Neutrophil (primary cell): Measurements from ENCODE around the gene HEMGN.

ENCODE experiments used
- H3K27ac ChIP-seq: fragments of 200-600 bp; sonication (generic); 2 replicates; pipeline ENCODE4 v1.5.1; 2016; ENCODE audit warnings: mild to moderate bottlenecking, moderate library complexity
- H3K27me3 ChIP-seq: fragments of 200-600 bp; sonication (generic); 2 replicates; pipeline ENCODE4 v1.6.0; 2016; ENCODE audit warnings: mild to moderate bottlenecking
- H3K36me3 ChIP-seq: fragments of 200-600 bp; sonication (generic); 2 replicates; pipeline ENCODE4 v1.5.1; 2017
- H3K4me1 ChIP-seq, 2 experiments: fragments of 200-600 bp in 1 of 2; sonication (generic) in 1 of 2; 1 replicate in 1 of 2; 2 replicates in 1 of 2; pipeline versions ENCODE4 v1.5.1 to v1.6.1; 2013 to 2016; ENCODE audit warnings: low read depth in 1 of 2, low read length in 1 of 2, mild to moderate bottlenecking in 1 of 2, moderate library complexity in 1 of 2; ENCODE audit not compliant: control insufficient read depth in 1 of 2, insufficient read depth in 1 of 2
- H3K4me3 ChIP-seq, 2 experiments: fragments of 200-600 bp in 1 of 2; sonication (generic) in 1 of 2; 1 replicate in 1 of 2; 2 replicates in 1 of 2; pipeline ENCODE4 v1.5.1; 2013 to 2016; ENCODE audit warnings: low read depth in 1 of 2, low read length in 1 of 2, mild to moderate bottlenecking in 1 of 2, moderate library complexity in 1 of 2
- H3K9me3 ChIP-seq: fragments of 200-600 bp; sonication (generic); 2 replicates; pipeline ENCODE4 v1.5.1; 2016
- TF ChIP-seq, protein P1 (sequence below): fragments of 200-600 bp; sonication (generic); IDR thresholded peaks from 2 replicates; pipeline ENCODE4 v1.5.1; 2016; ENCODE audit warnings: antibody characterized with exemption

The HEMGN gene

DNA sequence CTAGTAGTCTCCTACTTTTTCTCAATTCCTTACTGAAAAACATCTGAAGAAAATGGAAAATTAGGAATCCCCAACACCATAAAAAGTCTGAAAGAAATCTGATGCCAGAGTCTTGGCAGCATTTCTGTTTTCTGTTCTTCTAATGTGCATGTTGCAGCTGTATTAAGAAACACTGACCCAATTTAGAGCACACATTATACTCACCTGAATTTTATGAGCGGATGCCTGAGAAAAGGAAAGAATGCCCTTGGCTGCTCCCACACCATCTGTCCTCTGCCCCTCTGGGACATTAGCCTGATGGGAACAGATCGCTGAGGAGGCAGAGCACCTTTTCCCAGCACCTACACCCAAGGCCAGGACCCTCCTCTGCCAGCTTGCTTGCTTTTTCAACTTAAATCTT lies 31.0 kb upstream of the HEMGN start:
- Histone ChIP-seq H3K4me3 (no peak overlapping the region), H3K9me3 (no peaks in the 10 kb centered on the region), H3K36me3 (no peaks in the 10 kb centered on the region), H3K27me3 (no peaks in the 10 kb centered on the region), H3K27ac (no peak overlapping the region), H3K4me1 (no peaks in the 10 kb centered on the region)
- TF ChIP-seq, protein P1, sequence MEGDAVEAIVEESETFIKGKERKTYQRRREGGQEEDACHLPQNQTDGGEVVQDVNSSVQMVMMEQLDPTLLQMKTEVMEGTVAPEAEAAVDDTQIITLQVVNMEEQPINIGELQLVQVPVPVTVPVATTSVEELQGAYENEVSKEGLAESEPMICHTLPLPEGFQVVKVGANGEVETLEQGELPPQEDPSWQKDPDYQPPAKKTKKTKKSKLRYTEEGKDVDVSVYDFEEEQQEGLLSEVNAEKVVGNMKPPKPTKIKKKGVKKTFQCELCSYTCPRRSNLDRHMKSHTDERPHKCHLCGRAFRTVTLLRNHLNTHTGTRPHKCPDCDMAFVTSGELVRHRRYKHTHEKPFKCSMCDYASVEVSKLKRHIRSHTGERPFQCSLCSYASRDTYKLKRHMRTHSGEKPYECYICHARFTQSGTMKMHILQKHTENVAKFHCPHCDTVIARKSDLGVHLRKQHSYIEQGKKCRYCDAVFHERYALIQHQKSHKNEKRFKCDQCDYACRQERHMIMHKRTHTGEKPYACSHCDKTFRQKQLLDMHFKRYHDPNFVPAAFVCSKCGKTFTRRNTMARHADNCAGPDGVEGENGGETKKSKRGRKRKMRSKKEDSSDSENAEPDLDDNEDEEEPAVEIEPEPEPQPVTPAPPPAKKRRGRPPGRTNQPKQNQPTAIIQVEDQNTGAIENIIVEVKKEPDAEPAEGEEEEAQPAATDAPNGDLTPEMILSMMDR = no peak

DNA sequence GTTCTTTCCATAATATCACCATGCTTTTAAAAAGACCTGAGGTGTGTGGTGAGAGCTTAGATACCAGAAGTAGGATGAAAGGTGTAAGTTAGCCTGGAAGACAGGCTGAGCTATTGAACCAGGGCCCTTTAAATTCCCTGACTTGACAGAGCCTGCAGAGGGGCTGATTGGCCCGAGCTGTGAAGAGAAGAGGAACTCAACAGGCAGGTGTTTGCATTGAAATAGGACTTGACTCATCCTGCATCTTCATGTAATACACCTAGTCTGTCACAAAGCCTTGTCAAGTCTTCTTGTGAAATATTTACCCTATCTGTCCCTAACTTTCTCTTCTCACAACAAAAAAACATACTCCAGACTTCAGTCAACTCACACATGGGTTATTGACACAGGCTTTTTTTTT lies 28.5 kb upstream of the HEMGN start:
- TF ChIP-seq, protein P1 = no peak
- H3K9me3 ChIP-seq = no peaks in the 10 kb centered on the region
- no peaks in the 10 kb centered on the region for H3K4me1 ChIP-seq
- H3K27me3 ChIP-seq = no peaks in the 10 kb centered on the region
- H3K27ac ChIP-seq = no peak overlapping the region
- H3K4me3 ChIP-seq = no peak overlapping the region
- no peaks in the 10 kb centered on the region for H3K36me3 ChIP-seq

GRCh38 chr9:97964901-97965300 lies 26.9 kb upstream of the HEMGN start:
- H3K4me1 ChIP-seq = no peaks in the 10 kb centered on the region
- H3K36me3 ChIP-seq = no peaks in the 10 kb centered on the region
- TF ChIP-seq, protein P1 = no peak
- no peaks in the 10 kb centered on the region for H3K9me3 ChIP-seq
- H3K27me3 ChIP-seq = no peaks in the 10 kb centered on the region
- no peak overlapping the region for H3K27ac ChIP-seq
- H3K4me3 ChIP-seq = no peak overlapping the region

GRCh38 chr9:97963232-97963631 lies 25.3 kb upstream of the HEMGN start:
- Histone ChIP-seq H3K36me3 (no peaks in the 10 kb centered on the region), H3K27ac (no peak overlapping the region), H3K27me3 (no peaks in the 10 kb centered on the region), H3K9me3 (no peaks in the 10 kb centered on the region), H3K4me3 (no peak overlapping the region), H3K4me1 (no peaks in the 10 kb centered on the region)
- TF ChIP-seq, protein P1 = no peak

DNA sequence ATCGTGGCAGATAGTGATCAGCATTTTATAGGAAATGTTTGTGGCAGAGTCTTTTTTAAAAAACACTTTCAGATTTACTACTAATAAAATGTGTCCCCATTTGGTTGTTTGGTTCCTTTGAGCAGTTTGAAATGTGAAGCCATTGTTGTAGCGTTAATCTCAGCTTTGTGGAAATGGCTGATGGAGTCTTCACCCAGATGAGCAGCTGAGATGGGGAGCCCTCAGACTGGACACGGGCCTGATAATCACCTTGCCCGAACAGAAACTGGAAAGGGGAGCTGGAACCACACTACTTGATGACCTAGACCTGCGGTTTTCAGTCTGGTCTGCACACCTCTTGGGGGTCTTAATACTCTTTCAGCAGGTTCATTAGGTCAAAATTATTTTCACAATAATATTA lies 24.6 kb upstream of the HEMGN start:
- Histone ChIP-seq H3K27me3 (no peaks in the 10 kb centered on the region), H3K27ac (no peak overlapping the region), H3K4me1 (no peaks in the 10 kb centered on the region), H3K4me3 (no peak overlapping the region), H3K36me3 (no peaks in the 10 kb centered on the region), H3K9me3 (no peaks in the 10 kb centered on the region)
- TF ChIP-seq, protein P1 = no peak

GRCh38 chr9:97962136-97962535 lies 24.2 kb upstream of the HEMGN start:
- H3K27me3 ChIP-seq = no peaks in the 10 kb centered on the region
- no peaks in the 10 kb centered on the region for H3K4me1 ChIP-seq
- TF ChIP-seq, protein P1 = no peak
- H3K9me3 ChIP-seq = no peaks in the 10 kb centered on the region
- H3K36me3 ChIP-seq = no peaks in the 10 kb centered on the region
- H3K4me3 ChIP-seq = no peak overlapping the region
- H3K27ac ChIP-seq = no peak overlapping the region
